SK-N-SH treated with all-trans-retinoic acid at 6 μM for 48 hours (cell line): ENCODE measurements around the gene TSPY3.
"Not testable (repeated sequence)": the region's sequence is repeated elsewhere in the genome, so short reads cannot be mapped to it uniquely, and the experiment has no call there.

Experiments
- ARNTL ChIP-seq: fragments of 450-650 bp; formaldehyde crosslinking; IDR thresholded peaks from 2 replicates; pipeline ENCODE4 v1.5.0; 2020; ENCODE audit warnings: low read depth, mild to moderate bottlenecking, moderate library complexity, borderline replicate concordance
- CREB5 ChIP-seq: fragments of 250-450 bp; sonication (Bioruptor Pico); IDR thresholded peaks from 2 replicates; pipeline ENCODE4 v1.5.1; 2020; ENCODE audit warnings: low read depth, mild to moderate bottlenecking, moderate library complexity
- GLIS3 ChIP-seq: fragments of 250-450 bp; sonication (Bioruptor Pico); IDR thresholded peaks from 2 replicates; pipeline ENCODE4 v1.5.0; 2020; ENCODE audit warnings: mild to moderate bottlenecking, moderate library complexity
- POU6F1 ChIP-seq: fragments of 250-450 bp; sonication (Bioruptor Pico); IDR thresholded peaks from 2 replicates; pipeline ENCODE4 v1.8.0; 2021; ENCODE audit warnings: low read depth, mild to moderate bottlenecking, moderate library complexity, borderline replicate concordance

GRCh38 chrY:9396527-9396926, 1.7 kb upstream of the TSPY3 start:
- TF ChIP-seq GLIS3, CREB5, ARNTL, POU6F1 (CRISPR knock-in tag): not testable (repeated sequence)
